GM18511 (cell line): ENCODE measurements around the gene PNISR.
A peak's percentile ranks its signal among the peaks of the same experiment; 100 is the strongest.
"Not testable (repeated sequence)": the region's sequence is repeated elsewhere in the genome, so short reads cannot be mapped to it uniquely, and the experiment has no call there.

ENCODE experiments used
- ATAC-seq: cut with Tn5 transposase; IDR thresholded peaks from one replicate; pipeline ENCODE4 v1.9.1; 2021; ENCODE audit warnings: mild to moderate bottlenecking, moderate library complexity; ENCODE audit not compliant: unreplicated experiment

Gene PNISR, protein sequence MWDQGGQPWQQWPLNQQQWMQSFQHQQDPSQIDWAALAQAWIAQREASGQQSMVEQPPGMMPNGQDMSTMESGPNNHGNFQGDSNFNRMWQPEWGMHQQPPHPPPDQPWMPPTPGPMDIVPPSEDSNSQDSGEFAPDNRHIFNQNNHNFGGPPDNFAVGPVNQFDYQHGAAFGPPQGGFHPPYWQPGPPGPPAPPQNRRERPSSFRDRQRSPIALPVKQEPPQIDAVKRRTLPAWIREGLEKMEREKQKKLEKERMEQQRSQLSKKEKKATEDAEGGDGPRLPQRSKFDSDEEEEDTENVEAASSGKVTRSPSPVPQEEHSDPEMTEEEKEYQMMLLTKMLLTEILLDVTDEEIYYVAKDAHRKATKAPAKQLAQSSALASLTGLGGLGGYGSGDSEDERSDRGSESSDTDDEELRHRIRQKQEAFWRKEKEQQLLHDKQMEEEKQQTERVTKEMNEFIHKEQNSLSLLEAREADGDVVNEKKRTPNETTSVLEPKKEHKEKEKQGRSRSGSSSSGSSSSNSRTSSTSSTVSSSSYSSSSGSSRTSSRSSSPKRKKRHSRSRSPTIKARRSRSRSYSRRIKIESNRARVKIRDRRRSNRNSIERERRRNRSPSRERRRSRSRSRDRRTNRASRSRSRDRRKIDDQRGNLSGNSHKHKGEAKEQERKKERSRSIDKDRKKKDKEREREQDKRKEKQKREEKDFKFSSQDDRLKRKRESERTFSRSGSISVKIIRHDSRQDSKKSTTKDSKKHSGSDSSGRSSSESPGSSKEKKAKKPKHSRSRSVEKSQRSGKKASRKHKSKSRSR

GRCh38 chr6:99424761-99425646 is at the start of gene PNISR:
Gene PNISR, minus strand, starts transcription at chr6:99425308. Its CDS starts 10,649 bp downstream, at chr6:99414659.
- ATAC-seq, result peak; percentile 91

GRCh38 chr6:99473730-99474129 is 48.6 kb upstream of the PNISR start:
- ATAC-seq, result no peak

DNA sequence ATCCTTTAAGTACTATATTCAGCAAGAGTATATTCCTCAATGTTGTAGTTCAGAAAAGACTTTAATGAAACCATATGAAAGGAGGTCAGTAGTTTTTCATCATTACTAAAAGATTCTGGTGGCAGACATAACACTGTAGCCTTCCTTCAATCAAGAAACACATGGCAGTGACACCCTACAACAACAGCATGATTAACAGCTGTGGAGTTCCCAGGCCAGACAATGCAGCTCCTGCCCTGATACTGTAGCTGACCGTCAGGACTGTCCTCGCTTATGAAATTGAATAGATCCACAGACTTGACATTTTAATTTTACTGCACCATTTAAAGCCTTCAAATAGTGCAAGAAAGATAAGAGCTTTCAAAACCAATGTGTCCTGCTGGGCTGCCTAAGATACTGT is 46.5 kb upstream of the PNISR start:
- no peak for ATAC-seq

DNA sequence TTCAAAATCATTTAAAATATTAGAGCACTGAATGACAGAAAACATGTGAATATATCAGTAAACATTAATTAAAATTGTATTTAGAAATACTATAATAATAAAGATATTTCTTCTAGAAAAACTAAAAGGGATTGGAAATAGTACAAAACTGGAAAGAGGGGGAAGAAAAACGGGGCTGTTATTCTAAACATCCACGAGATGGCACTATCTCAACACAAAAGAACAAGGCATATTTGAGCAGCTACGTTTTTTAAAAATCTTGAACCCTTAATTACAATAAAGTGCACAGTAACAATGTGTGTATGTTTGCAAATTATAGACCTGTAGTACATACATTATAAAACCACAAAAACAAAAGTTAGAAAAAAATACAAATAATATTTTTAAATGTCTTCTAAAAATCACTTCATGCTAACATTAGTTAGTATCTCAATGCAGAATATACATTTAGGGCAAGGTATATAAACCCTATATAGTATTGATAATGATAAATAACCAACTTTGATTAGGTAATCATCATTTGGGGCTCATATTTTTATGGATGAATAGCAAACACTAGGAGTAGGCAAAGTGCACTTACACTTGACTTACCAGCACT is 42.5 kb upstream of the PNISR start:
- ATAC-seq, result peak; percentile 64

GRCh38 chr6:99459133-99459532 is 34.0 kb upstream of the PNISR start:
- ATAC-seq, result not testable (repeated sequence)

DNA sequence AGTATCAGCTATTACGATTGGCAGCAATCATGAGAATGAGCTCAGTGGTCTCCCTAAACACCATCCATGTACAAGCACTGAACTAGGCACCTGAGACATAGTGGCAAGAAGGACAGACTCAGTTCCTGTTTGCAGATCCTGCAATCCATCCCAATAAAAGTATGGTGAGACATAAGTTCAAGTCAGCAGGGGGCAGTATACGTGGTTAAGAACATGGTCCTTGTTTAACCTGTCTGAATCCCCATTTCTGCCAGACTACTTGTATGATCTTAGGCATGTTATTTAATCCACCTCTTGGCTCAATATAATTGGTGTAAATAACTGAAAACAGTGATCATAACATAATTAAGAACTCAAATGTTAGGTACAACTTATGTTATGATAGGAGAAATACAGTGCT is 33.2 kb upstream of the PNISR start:
- ATAC-seq, result no peak

DNA sequence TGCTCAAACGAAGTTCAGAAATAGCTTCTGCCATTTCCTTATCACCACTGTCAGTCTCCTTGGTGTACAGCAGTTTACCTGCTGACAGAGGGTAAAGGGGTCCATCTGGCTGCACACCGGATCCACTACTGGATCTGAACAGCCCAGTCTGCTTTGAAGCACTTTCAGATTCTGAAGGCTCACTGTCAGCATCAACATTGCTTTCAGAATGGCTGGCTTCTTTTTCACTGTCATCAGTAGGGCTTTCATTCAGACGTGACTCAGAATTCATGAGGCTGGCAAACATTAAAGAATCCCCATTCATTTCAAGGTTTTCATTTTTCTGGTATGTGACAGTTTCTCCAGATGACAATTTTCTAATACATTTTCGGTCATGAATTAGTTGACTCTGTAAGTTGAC is 21.0 kb upstream of the PNISR start:
- no peak for ATAC-seq

GRCh38 chr6:99434702-99435530 is 9.8 kb upstream of the PNISR start:
- ATAC-seq, result peak; percentile 89

DNA sequence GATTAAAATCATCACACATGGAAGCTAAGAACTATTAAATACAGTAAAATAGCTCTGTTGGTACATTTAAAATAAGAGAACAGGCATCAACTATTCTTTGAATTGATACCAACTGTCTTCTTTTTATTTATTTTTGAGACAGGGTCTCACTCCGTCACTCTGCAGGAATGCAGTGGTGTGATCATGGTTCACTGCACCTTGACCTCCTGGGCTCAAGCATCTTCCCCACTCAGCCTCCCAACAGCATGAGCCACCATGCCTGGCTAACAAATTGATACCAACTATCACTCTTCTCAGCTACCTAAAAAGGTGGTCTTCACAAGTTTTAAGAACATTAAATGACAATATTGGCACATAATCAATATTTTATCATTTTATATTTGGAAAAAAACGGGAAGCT is 7.8 kb upstream of the PNISR start:
- no peak for ATAC-seq

DNA sequence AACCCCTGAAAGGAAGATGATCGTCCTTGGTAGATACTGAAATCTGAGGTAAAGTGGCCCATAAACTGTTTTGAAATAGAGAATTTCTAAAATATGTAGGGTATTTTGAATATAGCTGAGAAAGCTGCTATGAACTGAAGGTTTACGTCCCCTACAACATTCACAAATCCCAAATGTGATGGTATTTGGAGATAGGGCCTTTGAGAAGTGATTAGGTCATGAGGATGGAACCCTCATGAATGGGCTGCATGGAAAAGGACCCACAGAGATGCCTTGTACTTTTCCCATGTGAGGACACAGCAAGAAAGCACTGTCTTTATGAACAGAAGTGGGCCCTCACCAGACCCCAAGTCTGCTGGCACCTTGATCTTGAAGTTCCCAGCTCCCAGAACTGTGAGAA is 6.8 kb upstream of the PNISR start:
- ATAC-seq, result no peak

- ATAC-seq, result no peak
Measured at GRCh38 chr6:99427988-99428387, 2.9 kb upstream of the PNISR start.

DNA sequence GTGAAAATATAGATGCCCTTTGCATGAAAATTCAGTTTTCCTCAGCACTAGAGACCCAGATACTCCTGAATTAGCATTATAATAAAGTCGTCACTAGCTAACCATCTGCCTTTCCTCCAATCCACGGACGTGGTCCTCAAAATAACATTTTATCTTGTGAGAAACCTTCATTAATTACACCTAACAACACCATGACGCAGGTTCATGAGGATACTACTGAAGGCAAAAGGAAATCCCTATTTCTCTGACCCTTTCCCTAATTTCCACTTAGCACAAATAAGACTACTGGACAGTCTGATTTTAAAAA is 1.3 kb upstream of the PNISR start:
- no peak for ATAC-seq

DNA sequence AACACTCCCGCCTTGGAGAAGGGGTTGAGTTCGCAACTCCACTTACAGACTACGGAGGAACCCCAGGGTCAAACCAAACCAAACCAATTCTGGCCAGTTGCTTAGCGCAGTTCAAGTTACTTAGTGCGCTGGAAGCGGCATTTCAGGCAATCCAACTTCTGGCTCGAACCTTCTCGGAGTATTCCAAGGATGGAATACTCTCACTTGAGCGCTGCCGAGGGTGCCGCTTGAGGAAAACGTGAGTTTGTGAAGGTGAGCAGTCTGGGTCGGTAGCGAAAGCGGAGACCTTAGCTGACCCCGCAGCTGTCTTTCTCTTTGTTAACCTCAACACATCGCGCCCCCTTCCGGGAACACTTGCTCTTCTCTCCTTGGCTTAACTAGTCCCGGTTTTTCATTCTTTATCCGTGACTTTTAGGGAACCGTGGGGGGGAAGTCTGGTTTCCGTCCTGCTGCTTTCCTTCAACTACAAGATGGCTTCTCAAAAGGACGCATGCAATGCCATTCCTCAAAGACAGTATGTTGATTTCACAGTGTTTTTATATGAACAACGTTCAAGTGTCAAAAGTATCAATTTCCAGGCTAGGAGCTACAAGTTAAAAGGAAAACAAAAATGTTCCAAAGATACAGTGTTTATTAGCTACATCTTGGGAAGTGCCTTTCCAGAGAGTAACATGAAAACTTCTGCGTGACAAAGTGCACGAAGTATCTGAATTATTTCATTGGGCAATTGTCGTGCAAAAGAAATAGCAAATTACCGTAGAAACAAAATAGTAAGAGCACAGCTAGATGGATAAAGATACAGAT is 741 bp upstream of the PNISR start:
- ATAC-seq, result peak; percentile 60

DNA sequence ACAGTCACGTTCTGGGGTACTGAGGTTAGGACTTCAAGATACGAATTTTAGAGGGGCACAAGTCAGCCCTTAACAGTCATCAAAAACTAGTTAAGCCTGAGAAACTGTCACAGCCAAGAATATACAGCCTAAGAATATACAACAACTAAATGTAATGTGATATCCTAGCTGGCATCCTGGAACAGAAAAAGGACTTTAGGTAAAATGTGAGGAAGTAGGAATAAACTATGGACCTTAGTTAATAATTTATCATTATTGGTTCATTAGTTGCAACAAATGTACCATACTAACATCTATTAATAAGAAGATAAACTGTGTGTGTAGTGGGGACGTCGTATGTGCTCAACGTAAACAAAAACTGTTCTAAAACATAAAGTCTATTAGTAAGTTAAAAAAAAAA is 1.1 kb downstream of the PNISR start:
- ATAC-seq, result no peak

- ATAC-seq, result no peak
Measured at GRCh38 chr6:99422912-99423311, 2.2 kb downstream of the PNISR start.

DNA sequence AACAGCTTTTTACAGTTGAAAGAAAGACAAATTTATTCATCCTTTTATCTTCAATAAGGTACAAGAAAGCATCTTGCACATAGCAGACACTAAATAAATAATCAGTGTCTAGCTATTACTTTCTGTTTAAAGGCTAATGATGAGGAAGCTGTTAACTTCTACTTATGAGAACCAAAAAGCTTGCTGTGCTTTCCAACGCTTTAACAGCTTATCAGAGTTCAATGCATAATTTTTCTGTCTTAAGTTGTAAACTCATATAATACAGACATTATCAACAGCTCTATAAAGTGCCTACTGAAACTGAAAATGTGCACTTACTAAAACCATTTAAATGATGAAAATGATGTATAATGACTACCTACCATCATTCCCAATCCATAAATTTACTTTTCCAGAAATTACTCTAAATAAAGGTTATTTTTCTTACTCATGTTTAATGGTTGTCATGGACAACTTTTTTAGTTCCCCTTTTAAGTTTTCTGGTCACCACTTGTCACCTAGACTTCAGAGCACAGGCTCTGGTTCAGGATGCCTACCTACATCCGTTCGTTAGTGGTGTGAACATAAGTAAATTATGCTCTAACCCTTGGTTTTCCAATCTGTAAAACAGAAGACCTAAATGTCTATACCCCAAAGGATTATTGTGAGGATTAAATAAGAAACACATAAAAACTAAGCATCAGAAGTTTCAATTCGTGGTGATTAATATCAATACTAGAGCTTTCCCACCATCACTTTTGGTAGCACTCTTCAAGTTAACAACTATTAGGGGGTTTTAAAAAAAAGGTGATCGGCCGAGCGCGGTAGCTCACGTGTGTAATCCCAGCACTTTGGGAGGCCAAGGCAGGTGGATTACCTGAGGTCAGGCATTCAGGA is 8.0 kb downstream of the PNISR start:
- peak; percentile 85 for ATAC-seq

GRCh38 chr6:99416226-99416625 is 8.9 kb downstream of the PNISR start:
- no peak for ATAC-seq

DNA sequence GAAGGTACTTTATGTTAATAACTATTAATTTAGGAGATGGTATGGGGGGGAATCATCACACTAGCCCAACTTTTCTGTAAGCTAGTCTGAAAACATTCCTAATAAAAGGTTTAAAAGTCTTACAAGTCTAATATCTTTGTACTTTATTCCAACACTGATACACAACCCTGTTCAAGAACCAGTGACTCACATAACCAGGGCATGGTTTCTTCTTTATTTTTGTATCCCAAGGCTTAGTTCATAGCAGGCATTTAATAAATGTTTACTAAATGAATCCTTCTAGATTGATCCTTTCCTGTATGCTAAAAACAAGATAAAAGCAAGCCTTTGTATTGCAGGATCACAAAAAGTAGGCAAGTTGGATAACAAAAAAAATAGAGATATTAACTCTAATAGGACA is 9.7 kb downstream of the PNISR start:
- ATAC-seq, result no peak
